Ovary (tissue), 3 donors: ENCODE data around the gene SLC25A4.

ENCODE experiments used
- CTCF ChIP-seq, 3 donors: fragments of 450-650 bp in 2 of 3; fragments of 200-600 bp in 1 of 3; IDR thresholded peaks; one replicate each; pipeline versions ENCODE4 v1.5.1 to v1.8.0; 2016 to 2022; ENCODE audit warnings: antibody characterized with exemption in 3 of 3, mild to moderate bottlenecking in 1 of 3
- EP300 ChIP-seq: sonication (generic); formaldehyde crosslinking; IDR thresholded peaks from one replicate; pipeline ENCODE4 v1.6.1; 2017; ENCODE audit warnings: antibody characterized with exemption
- POLR2A ChIP-seq: fragments of 450-650 bp; IDR thresholded peaks from one replicate; pipeline ENCODE4 v1.6.1; 2017; ENCODE audit warnings: antibody characterized with exemption, mild to moderate bottlenecking, moderate library complexity
- donor health status: DM: no; HTN: no; CAD: no.

GRCh38 chr4:185189606-185190305 lies 46.7 kb downstream of the SLC25A4 start:
- TF ChIP-seq CTCF (IDR thresholded peaks at IDR 0.05) (no peak), EP300 (no peak), POLR2A (no peak)
